ENCODE measurements around the gene TP53I3.

- no peak for TF ChIP-seq POLR2A (IDR thresholded peaks at IDR 0.05)
- TF ChIP-seq, protein P1, sequence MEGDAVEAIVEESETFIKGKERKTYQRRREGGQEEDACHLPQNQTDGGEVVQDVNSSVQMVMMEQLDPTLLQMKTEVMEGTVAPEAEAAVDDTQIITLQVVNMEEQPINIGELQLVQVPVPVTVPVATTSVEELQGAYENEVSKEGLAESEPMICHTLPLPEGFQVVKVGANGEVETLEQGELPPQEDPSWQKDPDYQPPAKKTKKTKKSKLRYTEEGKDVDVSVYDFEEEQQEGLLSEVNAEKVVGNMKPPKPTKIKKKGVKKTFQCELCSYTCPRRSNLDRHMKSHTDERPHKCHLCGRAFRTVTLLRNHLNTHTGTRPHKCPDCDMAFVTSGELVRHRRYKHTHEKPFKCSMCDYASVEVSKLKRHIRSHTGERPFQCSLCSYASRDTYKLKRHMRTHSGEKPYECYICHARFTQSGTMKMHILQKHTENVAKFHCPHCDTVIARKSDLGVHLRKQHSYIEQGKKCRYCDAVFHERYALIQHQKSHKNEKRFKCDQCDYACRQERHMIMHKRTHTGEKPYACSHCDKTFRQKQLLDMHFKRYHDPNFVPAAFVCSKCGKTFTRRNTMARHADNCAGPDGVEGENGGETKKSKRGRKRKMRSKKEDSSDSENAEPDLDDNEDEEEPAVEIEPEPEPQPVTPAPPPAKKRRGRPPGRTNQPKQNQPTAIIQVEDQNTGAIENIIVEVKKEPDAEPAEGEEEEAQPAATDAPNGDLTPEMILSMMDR (IDR thresholded peaks at IDR 0.05 in 4 of 5, conservative IDR thresholded peaks at IDR 0.05 in 1 of 5) = no peak
Measured at GRCh38 chr2:24101992-24102391, 17.4 kb upstream of the TP53I3 start.
